H1 (cell line): ENCODE results near the gene CNR1. TPM values are rescaled to one million over a fixed set of nuclear protein-coding genes. Genes with fewer than 3 reads are reported as not detected.

Source experiments
- CTCF ChIA-PET: fragments of 300-600 bp; sonication (Branson Sonifier 250); formaldehyde crosslinking; loops from one replicate; lab custom pipeline; 2021; ENCODE audit not compliant: partially characterized antibody; lab: Charles Lee
- POLR2A ChIA-PET: fragments of 300-600 bp; sonication (Branson Sonifier 250); formaldehyde crosslinking; loops from one replicate; lab custom pipeline; 2021; ENCODE audit warnings: inconsistent platforms; ENCODE audit not compliant: partially characterized antibody; lab: Charles Lee
- DNase-seq, 2 experiments: peaks; one replicate each; pipeline versions ENCODE4 v3.0.0 to v3.0.0-alpha.2; 2010 to 2022; ENCODE audit warnings: low spot score in 2 of 2, low read depth in 1 of 2, mixed read lengths in 1 of 2
- FAIRE-seq: peaks from 2 replicates; lab custom pipeline; 2011; peaks lifted over from hg19 to GRCh38; lab: Jason Lieb, UNC
- H2AFZ ChIP-seq: 2 replicates; pipeline ENCODE4 v1.8.1; 2012; ENCODE audit warnings: low read length, inconsistent platforms
- H2AK5ac ChIP-seq: 2 replicates; pipeline ENCODE4 v1.6.1; 2013; ENCODE audit warnings: low read depth, low read length
- H2BK120ac ChIP-seq: replicated peaks from 2 replicates; pipeline ENCODE3; 2013; ENCODE audit warnings: low read depth, low read length, inconsistent platforms
- H2BK12ac ChIP-seq: 2 replicates; pipeline ENCODE4 v1.6.1; 2013; ENCODE audit warnings: low read depth, low read length
- H2BK15ac ChIP-seq: 2 replicates; pipeline ENCODE4 v1.6.1; 2013; ENCODE audit warnings: low read length
- H2BK20ac ChIP-seq: 2 replicates; pipeline ENCODE4 v1.6.1; 2013; ENCODE audit warnings: low read length
- H2BK5ac ChIP-seq: 2 replicates; pipeline ENCODE4 v1.6.1; 2013; ENCODE audit warnings: low read depth, low read length
- H3K14ac ChIP-seq: 2 replicates; pipeline ENCODE4 v1.6.1; 2013; ENCODE audit warnings: inconsistent platforms; ENCODE audit not compliant: insufficient read length
- H3K18ac ChIP-seq: 2 replicates; pipeline ENCODE4 v1.6.1; 2013; ENCODE audit warnings: low read length; ENCODE audit errors: extremely low read depth
- H3K23ac ChIP-seq: 2 replicates; pipeline ENCODE4 v1.6.1; 2013; ENCODE audit warnings: inconsistent platforms; ENCODE audit not compliant: insufficient read length
- H3K23me2 ChIP-seq: 2 replicates; pipeline ENCODE4 v1.6.1; 2013; ENCODE audit warnings: low read depth, low read length
- H3K27ac ChIP-seq: 2 replicates; pipeline ENCODE4 v1.6.1; 2011; ENCODE audit warnings: low read depth, low read length, inconsistent platforms
- H3K27me3 ChIP-seq, 4 experiments: replicated peaks in 1 of 4; 1 replicate in 1 of 4; 2 replicates in 3 of 4; pipeline versions ENCODE4 v1.6.1 to v1.8.1; 2011 to 2013; ENCODE audit warnings: low read length in 3 of 4, mild to moderate bottlenecking in 3 of 4, inconsistent platforms in 2 of 4, mixed read lengths in 2 of 4, moderate library complexity in 1 of 4; ENCODE audit not compliant: control insufficient read depth in 3 of 4, insufficient read depth in 3 of 4; ENCODE audit errors: extremely low read depth in 1 of 4
- H3K36me3 ChIP-seq, 4 experiments: 2 replicates each; pipeline versions ENCODE4 v1.6.1 to v1.8.1; 2011 to 2013; ENCODE audit warnings: mild to moderate bottlenecking in 4 of 4, low read length in 3 of 4, moderate library complexity in 2 of 4, control low read depth in 1 of 4, inconsistent platforms in 1 of 4; ENCODE audit not compliant: insufficient read depth in 4 of 4, control insufficient read depth in 2 of 4
- H3K4ac ChIP-seq: replicated peaks from 2 replicates; pipeline ENCODE3; 2013; ENCODE audit warnings: low read length, low read depth, mixed read lengths, inconsistent platforms; ENCODE audit not compliant: insufficient read length
- H3K4me1 ChIP-seq, 4 experiments: replicated peaks in 1 of 4; 1 replicate in 1 of 4; 2 replicates in 3 of 4; pipeline versions ENCODE4 v1.6.1 to v1.8.1; 2011 to 2013; ENCODE audit warnings: low read length in 3 of 4, inconsistent platforms in 2 of 4, mixed read lengths in 1 of 4; ENCODE audit not compliant: insufficient read depth in 4 of 4, control insufficient read depth in 3 of 4
- H3K4me2 ChIP-seq, 2 experiments: 2 replicates each; pipeline versions ENCODE4 v1.6.1 to v1.8.1; 2011 to 2013; ENCODE audit warnings: low read depth in 2 of 2, low read length in 2 of 2, control low read depth in 1 of 2, inconsistent platforms in 1 of 2, mild to moderate bottlenecking in 1 of 2; ENCODE audit not compliant: insufficient read depth in 1 of 2
- H3K4me3 ChIP-seq, 4 experiments: fragments of 200-600, 300-600 bp in 1 of 4; sonication (generic), shearing (Covaris generic), sonication (Bioruptor Twin) in 1 of 4; 2 replicates each; pipeline versions ENCODE4 v1.5.1 to v1.8.1; 2011 to 2016; ENCODE audit warnings: low read length in 4 of 4, low read depth in 3 of 4, control low read depth in 2 of 4, inconsistent platforms in 2 of 4, mild to moderate bottlenecking in 2 of 4, mixed read lengths in 1 of 4, moderate library complexity in 1 of 4; ENCODE audit not compliant: insufficient read depth in 2 of 4; ENCODE audit errors: extremely low read depth in 1 of 4
- H3K56ac ChIP-seq: replicated peaks from 2 replicates; pipeline ENCODE3; 2013; ENCODE audit warnings: low read depth, mild to moderate bottlenecking, mixed read lengths, low read length, inconsistent platforms; ENCODE audit not compliant: insufficient read length
- H3K79me1 ChIP-seq: 2 replicates; pipeline ENCODE4 v1.6.1; 2013; ENCODE audit warnings: low read depth, low read length, control low read depth
- H3K79me2 ChIP-seq, 2 experiments: 2 replicates each; pipeline versions ENCODE4 v1.6.1 to v1.8.1; 2012 to 2013; ENCODE audit warnings: low read length in 2 of 2, mild to moderate bottlenecking in 2 of 2, inconsistent platforms in 1 of 2; ENCODE audit not compliant: insufficient read depth in 2 of 2, control insufficient read depth in 1 of 2
- H3K9ac ChIP-seq, 4 experiments: replicated peaks in 1 of 4; 1 replicate in 1 of 4; 2 replicates in 3 of 4; pipeline versions ENCODE4 v1.6.1 to v1.8.1; 2011 to 2013; ENCODE audit warnings: low read depth in 3 of 4, low read length in 3 of 4, control low read depth in 2 of 4, mild to moderate bottlenecking in 2 of 4, moderate library complexity in 2 of 4, inconsistent platforms in 1 of 4; ENCODE audit errors: extremely low read depth in 1 of 4
- H3K9me3 ChIP-seq, 2 experiments: 2 replicates each; pipeline versions ENCODE4 v1.6.1 to v1.8.1; 2012 to 2013; ENCODE audit warnings: mild to moderate bottlenecking in 2 of 2, moderate library complexity in 2 of 2, control low read depth in 1 of 2, inconsistent platforms in 1 of 2, low read depth in 1 of 2, low read length in 1 of 2, mixed read lengths in 1 of 2; ENCODE audit not compliant: insufficient read depth in 2 of 2
- H4K20me1 ChIP-seq, 2 experiments: replicated peaks in 1 of 2; 2 replicates each; pipeline versions ENCODE3 to v1.8.1; 2011 to 2013; ENCODE audit warnings: inconsistent platforms in 2 of 2, low read length in 2 of 2, mild to moderate bottlenecking in 1 of 2; ENCODE audit not compliant: insufficient read depth in 2 of 2, control insufficient read depth in 1 of 2
- H4K5ac ChIP-seq: 2 replicates; pipeline ENCODE4 v1.6.1; 2013; ENCODE audit warnings: low read length, low read depth, mixed read lengths, inconsistent platforms; ENCODE audit not compliant: insufficient read length
- H4K8ac ChIP-seq: 2 replicates; pipeline ENCODE4 v1.8.0; 2013; ENCODE audit warnings: mild to moderate bottlenecking, moderate library complexity, low read length, inconsistent platforms; ENCODE audit not compliant: insufficient read depth; ENCODE audit errors: extremely low read depth
- H4K91ac ChIP-seq: replicated peaks from 2 replicates; pipeline ENCODE3; 2013; ENCODE audit warnings: low read length, mixed read lengths, inconsistent platforms; ENCODE audit not compliant: insufficient read length
- WGBS, 2 experiments: shearing (Covaris generic) in 1 of 2; methylation state at CpG; one replicate each; pipeline versions ENCODE4 v1.1.6 to v1.1.7; 2013 to 2015; ENCODE audit warnings: low lambda C conversion rate in 2 of 2, mixed read lengths in 2 of 2, inconsistent platforms in 1 of 2, low coverage in 1 of 2, missing lambda C conversion rate in 1 of 2; ENCODE audit not compliant: insufficient replicate concordance in 2 of 2, insufficient coverage in 1 of 2, insufficient read length in 1 of 2; ENCODE audit errors: extremely low coverage in 1 of 2, missing lambda C conversion rate in 1 of 2; 5-methylcytosine and 5-hydroxymethylcytosine counted together
- polyA plus RNA-seq, 7 experiments: library from polyadenylated mRNA; depleted of rRNA in 3 of 7; stranded (reverse) in 5 of 7; unstranded in 2 of 7; fragments of >200 nt in 5 of 7; fragments of 200-250 nt in 2 of 7; gene quantifications; 1 replicate in 5 of 7; 2 replicates in 1 of 7; 4 replicates in 1 of 7; pipeline versions ENCODE4 v1.2.1 to v1.2.3, GENCODE V29; 2011 to 2013; ENCODE audit warnings: missing spikeins in 2 of 7, mixed read lengths in 2 of 7
- total RNA-seq: library from RNA; stranded (reverse); fragmentation: NEBNext Ultra II Directional; extraction: Animal tissue kit (Norgen Biotek cat#: 25700); gene quantifications from 2 replicates; pipeline ENCODE4 v1.2.1, GENCODE V29; 2021

Gene CNR1
- total and polyA plus RNA-seq, 2 of the 8 experiments (the other 6 are each of a cell fraction or from before 2014, with no cell fraction given): 0.83 to 3.1 TPM

GRCh38 chr6:88161940-88162339, 4.2 kb downstream of the CNR1 start:
- H4K5ac ChIP-seq: no peak overlapping the region
- POLR2A ChIA-PET: no interaction called here
- no peak overlapping the region for H2AK5ac ChIP-seq
- no peak overlapping the region for H2BK120ac ChIP-seq
- DNase-seq: no peak
- H3K27me3 ChIP-seq: peaks cover 0 to 14% (median 7%) of the 10 kb centered on the region in 4 experiments; a peak in 5 of 7 replicates
- H2AFZ ChIP-seq: no peak overlapping the region
- H4K8ac ChIP-seq: no peak overlapping the region
- H2BK5ac ChIP-seq: no peak overlapping the region
- no peak for FAIRE-seq
- H3K4me3 ChIP-seq: no peak overlapping the region
- H3K36me3 ChIP-seq: no peaks in the 10 kb centered on the region
- H4K91ac ChIP-seq: no peak overlapping the region
- no peak overlapping the region for H3K4me2 ChIP-seq
- H3K56ac ChIP-seq: no peak overlapping the region
- H3K79me1 ChIP-seq: no peaks in the 10 kb centered on the region
- no peak overlapping the region for H3K14ac ChIP-seq
- 87% methylated on average over 4 of the region's 4 CpGs; no CpG with 5 or more reads in 1 of the 2 experiments for WGBS, 2 experiments
- H3K79me2 ChIP-seq: no peaks in the 10 kb centered on the region
- H3K9me3 ChIP-seq: no peaks in the 10 kb centered on the region
- H2BK15ac ChIP-seq: no peak overlapping the region
- H3K9ac ChIP-seq: no peak overlapping the region
- no peak overlapping the region for H2BK12ac ChIP-seq
- H3K23me2 ChIP-seq: peaks cover 11% of the 10 kb centered on the region; the same call in 1 of the 2 replicates
- no peak overlapping the region for H3K27ac ChIP-seq
- H3K18ac ChIP-seq: no peak overlapping the region
- 0 out of 7 replicates have a peak, but pooled peaks cover 0 to 2% (median 0%) of the 10 kb centered on the region in 4 experiments for H3K4me1 ChIP-seq
- no peak overlapping the region for H2BK20ac ChIP-seq
- no peak overlapping the region for H3K23ac ChIP-seq
- H3K4ac ChIP-seq: no peak overlapping the region
- no peaks in the 10 kb centered on the region for H4K20me1 ChIP-seq
- CTCF ChIA-PET: no interaction called here
